ENCODE measurements around the gene TCF20. TPM values are rescaled to one million over a fixed set of nuclear protein-coding genes. Genes with fewer than 3 reads are reported as not detected.

The TCF20 gene
- total RNA-seq, 1 donor from 2014 or later = 27.6 TPM

DNA sequence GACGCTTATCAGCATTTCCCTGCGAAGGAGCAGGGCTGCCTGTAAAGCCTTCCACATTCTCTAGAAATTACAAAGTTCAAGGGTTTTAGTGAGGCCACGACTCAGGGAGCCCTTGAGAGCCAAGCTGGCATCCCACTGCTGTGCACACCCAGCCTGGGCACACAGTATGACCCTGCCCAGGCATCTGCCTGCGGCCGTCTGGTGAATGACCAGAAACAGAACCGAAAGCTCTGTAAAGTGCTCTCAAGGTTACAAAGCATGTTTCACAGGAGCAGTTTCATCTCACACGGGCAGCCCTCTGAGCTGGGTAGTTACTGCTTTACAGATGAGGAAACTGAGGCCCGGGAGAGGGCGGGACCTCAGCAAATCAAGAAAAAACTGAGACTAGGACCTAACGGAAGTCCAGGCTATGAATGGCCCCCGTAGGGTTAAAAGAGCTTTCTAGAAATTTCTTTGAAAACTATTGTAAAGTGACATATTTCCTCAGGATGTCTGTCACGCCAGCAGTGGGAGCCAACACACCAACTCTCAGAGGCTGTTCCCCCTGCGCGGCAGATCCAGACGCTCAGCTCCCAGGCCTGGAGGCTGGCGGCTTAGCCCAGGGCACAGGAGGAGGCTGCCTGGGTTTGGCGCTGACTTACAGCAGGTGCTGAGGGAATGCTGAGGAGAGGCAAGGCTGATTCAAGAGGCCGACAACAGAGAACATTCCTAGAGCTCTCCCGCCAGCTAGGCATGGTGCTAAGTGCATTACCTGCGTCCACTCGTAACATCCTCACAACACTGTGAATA, 7.7 kb upstream of the TCF20 start:
- TF ChIP-seq, protein P1, sequence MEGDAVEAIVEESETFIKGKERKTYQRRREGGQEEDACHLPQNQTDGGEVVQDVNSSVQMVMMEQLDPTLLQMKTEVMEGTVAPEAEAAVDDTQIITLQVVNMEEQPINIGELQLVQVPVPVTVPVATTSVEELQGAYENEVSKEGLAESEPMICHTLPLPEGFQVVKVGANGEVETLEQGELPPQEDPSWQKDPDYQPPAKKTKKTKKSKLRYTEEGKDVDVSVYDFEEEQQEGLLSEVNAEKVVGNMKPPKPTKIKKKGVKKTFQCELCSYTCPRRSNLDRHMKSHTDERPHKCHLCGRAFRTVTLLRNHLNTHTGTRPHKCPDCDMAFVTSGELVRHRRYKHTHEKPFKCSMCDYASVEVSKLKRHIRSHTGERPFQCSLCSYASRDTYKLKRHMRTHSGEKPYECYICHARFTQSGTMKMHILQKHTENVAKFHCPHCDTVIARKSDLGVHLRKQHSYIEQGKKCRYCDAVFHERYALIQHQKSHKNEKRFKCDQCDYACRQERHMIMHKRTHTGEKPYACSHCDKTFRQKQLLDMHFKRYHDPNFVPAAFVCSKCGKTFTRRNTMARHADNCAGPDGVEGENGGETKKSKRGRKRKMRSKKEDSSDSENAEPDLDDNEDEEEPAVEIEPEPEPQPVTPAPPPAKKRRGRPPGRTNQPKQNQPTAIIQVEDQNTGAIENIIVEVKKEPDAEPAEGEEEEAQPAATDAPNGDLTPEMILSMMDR (conservative IDR thresholded peaks at IDR 0.05; ENCODE audit: low read depth, low read length) = peak; percentile 40
- DNase-seq (ENCODE audit: low read depth) = no peak

DNA sequence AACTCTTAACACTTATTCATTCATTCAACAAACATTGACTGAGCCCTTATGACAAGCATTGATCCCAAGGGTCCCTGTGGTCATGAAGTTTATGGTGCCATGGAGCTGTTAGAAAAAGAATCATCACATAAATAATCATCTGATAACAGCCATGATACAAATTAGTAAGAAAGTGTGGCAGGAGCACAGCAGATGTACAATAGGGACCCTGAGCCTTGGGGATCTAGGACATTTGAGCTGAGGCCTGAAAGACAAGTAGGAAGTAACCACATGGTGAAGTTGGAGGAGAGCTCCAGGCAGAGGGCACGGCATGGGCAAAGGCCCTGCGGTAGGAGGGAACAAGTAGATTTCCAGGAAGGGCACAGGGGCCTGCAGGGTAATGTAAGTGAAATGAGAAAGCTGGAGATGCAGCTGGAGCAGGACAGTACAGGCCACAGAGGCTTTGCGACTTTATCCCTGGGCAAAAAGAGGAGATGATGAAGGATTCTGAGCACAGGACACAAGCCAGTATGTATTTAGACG, 6.8 kb upstream of the TCF20 start:
- no peak for DNase-seq (ENCODE audit: low read depth)
- H3K4me3 ChIP-seq (ENCODE audit: low read depth, low read length) = no peak overlapping the region
- TF ChIP-seq, protein P1 (conservative IDR thresholded peaks at IDR 0.05; ENCODE audit: low read depth, low read length) = no peak

More for the DNA sequence above, 7.7 kb upstream of the TCF20 start:
- no peak overlapping the region for H3K4me3 ChIP-seq (ENCODE audit: low read depth, low read length)

DNA sequence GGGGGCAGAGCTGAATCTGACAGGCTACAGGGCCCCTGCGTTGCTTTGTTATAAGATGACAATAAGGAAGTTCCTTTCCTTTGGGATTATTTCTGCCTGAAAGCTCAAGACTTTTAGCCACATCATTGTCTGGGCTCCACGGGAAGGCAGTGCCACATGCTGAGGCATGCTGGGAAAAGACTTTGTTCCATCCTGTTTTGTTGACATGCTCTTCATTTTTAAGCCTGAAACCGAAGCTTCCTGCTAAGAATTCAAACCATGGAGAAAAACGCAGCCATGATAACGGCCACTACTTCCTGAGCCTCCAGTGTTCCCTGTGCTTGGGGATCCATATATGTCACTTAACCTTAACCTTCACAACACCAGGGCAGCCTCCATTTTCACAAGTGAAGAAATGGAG, 5.5 kb upstream of the TCF20 start:
- DNase-seq (ENCODE audit: low read depth) = no peak
- no peak overlapping the region for H3K4me3 ChIP-seq (ENCODE audit: low read depth, low read length)
- TF ChIP-seq, protein P1 (conservative IDR thresholded peaks at IDR 0.05; ENCODE audit: low read depth, low read length) = no peak

DNA sequence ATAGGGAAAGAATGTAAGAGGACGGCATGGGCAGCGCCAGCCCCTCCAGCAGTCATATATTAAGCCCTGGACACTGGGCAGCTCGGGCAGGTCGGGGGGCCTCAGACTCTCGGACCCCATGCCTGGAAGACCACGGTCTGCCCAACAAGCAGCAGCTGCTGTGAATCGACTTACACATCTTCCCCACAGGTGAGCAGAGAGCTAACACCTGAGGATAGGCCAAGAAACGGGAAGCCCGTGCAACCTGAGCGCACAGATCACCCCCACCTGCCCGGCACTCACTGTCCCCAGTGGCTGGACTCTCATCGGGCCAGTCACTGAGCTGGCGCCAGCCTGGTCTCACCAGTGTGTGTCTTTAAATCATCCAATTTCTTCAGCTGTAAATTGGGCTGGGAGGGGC, 4.7 kb upstream of the TCF20 start:
- DNase-seq (ENCODE audit: low read depth) = no peak
- H3K4me3 ChIP-seq (ENCODE audit: low read depth, low read length) = no peak overlapping the region
- TF ChIP-seq, protein P1 (conservative IDR thresholded peaks at IDR 0.05; ENCODE audit: low read depth, low read length) = no peak

DNA sequence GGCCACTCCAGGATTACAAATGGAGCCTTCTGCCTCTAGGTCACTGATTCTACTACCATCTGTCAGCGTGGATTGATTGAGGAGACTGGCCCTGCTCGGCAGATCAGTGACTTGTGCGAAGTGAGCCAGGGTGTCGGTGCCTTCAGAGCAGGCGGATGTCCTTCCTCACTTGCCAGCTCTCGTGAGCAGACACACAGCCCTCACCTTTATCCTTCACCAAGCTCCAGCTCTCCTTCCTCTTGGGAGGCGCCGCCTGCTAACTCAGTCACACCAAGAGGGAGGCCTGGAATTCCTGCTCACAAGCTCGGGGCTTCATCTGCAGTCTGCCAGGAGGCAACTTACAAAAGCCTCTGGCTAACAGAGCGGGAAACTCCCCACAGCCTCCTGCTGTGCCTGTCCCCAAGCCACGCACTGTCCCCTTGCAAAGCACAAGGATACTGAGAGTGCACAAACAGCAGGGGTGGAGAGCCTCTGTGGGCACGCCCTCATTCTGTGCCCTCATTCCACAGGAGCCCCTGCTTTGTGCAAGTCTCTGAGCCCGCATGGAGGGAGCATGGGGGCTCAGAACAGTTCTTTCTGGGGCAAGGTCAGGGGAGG, 3.5 kb upstream of the TCF20 start:
- no peak overlapping the region for H3K4me3 ChIP-seq (ENCODE audit: low read depth, low read length)
- DNase-seq (ENCODE audit: low read depth) = no peak

DNA sequence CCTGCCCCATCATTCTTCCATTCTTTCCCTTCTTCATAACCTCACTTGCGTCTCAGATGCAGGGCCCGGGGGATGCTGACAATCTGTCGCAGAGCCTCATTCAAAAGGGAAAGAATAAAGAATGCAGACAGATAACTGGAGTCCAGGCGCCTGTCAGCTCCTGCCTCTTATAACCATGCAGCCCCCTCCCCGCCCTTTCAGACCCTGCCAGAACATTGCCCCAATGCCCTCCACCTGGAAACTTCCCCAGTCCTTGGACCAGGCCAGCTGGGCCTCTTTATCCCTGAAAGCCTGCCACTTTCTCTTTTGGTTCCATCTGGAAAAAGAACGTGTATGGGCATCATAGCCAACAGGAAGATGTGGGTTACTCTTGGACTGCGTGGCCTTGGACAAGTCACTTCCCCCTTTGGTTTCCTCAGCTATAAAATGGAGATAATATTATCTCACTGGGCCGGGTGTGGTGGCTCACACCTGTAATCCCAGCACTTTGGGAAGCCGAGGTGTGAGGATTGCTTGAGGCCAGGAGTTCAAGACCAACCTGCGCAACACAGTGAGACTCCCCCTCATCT, 2.1 kb upstream of the TCF20 start:
- no peak overlapping the region for H3K4me3 ChIP-seq (ENCODE audit: low read depth, low read length)
- no peak for DNase-seq (ENCODE audit: low read depth)
- TF ChIP-seq, protein P1 (conservative IDR thresholded peaks at IDR 0.05; ENCODE audit: low read depth, low read length) = no peak

More for the DNA sequence above, 3.5 kb upstream of the TCF20 start:
- TF ChIP-seq, protein P1 (conservative IDR thresholded peaks at IDR 0.05; ENCODE audit: low read depth, low read length) = no peak
